Measurements from ENCODE around the gene ARRB1. TPM values are rescaled to one million over a fixed set of nuclear protein-coding genes. Genes with fewer than 3 reads are reported as not detected.

The ARRB1 gene
- total and polyA plus RNA-seq, 2 of the 13 experiments (the other 11 are each of a cell fraction or from before 2014, with no cell fraction given) = 22.5 to 35.7 TPM

GRCh38 chr11:75277211-75277805 is 74.2 kb downstream of the ARRB1 start (continued):
- no peak for TF ChIP-seq ZNF407 (CRISPR knock-in tag; IDR thresholded peaks at IDR 0.05; ENCODE audit: not compliant biosample characterization)
- no peak for TF ChIP-seq KDM5B (CRISPR knock-in tag; IDR thresholded peaks at IDR 0.05; ENCODE audit: borderline replicate concordance)
- TF ChIP-seq FOXJ3 (CRISPR knock-in tag; IDR thresholded peaks at IDR 0.05; ENCODE audit: borderline replicate concordance) = no peak
- no peak for TF ChIP-seq SCMH1 (CRISPR knock-in tag; IDR thresholded peaks at IDR 0.05; ENCODE audit: borderline replicate concordance)
